H1 (cell line): ENCODE data around the gene DNAJB14. TPM values are rescaled to one million over a fixed set of nuclear protein-coding genes. Genes with fewer than 3 reads are reported as not detected.

Experiments used
- CTCF ChIA-PET: fragments of 300-600 bp; sonication (Branson Sonifier 250); formaldehyde crosslinking; loops from one replicate; lab custom pipeline; 2021; ENCODE audit not compliant: partially characterized antibody; lab: Charles Lee
- POLR2A ChIA-PET: fragments of 300-600 bp; sonication (Branson Sonifier 250); formaldehyde crosslinking; loops from one replicate; lab custom pipeline; 2021; ENCODE audit warnings: inconsistent platforms; ENCODE audit not compliant: partially characterized antibody; lab: Charles Lee
- DNase-seq, 2 experiments: peaks; one replicate each; pipeline versions ENCODE4 v3.0.0 to v3.0.0-alpha.2; 2010 to 2022; ENCODE audit warnings: low spot score in 2 of 2, low read depth in 1 of 2, mixed read lengths in 1 of 2
- FAIRE-seq: peaks from 2 replicates; lab custom pipeline; 2011; peaks lifted over from hg19 to GRCh38; lab: Jason Lieb, UNC
- H2AFZ ChIP-seq: 2 replicates; pipeline ENCODE4 v1.8.1; 2012; ENCODE audit warnings: low read length, inconsistent platforms
- H2AK5ac ChIP-seq: 2 replicates; pipeline ENCODE4 v1.6.1; 2013; ENCODE audit warnings: low read depth, low read length
- H2BK120ac ChIP-seq: replicated peaks from 2 replicates; pipeline ENCODE3; 2013; ENCODE audit warnings: low read depth, low read length, inconsistent platforms
- H2BK12ac ChIP-seq: 2 replicates; pipeline ENCODE4 v1.6.1; 2013; ENCODE audit warnings: low read depth, low read length
- H2BK15ac ChIP-seq: 2 replicates; pipeline ENCODE4 v1.6.1; 2013; ENCODE audit warnings: low read length
- H2BK20ac ChIP-seq: 2 replicates; pipeline ENCODE4 v1.6.1; 2013; ENCODE audit warnings: low read length
- H2BK5ac ChIP-seq: 2 replicates; pipeline ENCODE4 v1.6.1; 2013; ENCODE audit warnings: low read depth, low read length
- H3K14ac ChIP-seq: 2 replicates; pipeline ENCODE4 v1.6.1; 2013; ENCODE audit warnings: inconsistent platforms; ENCODE audit not compliant: insufficient read length
- H3K18ac ChIP-seq: 2 replicates; pipeline ENCODE4 v1.6.1; 2013; ENCODE audit warnings: low read length; ENCODE audit errors: extremely low read depth
- H3K23ac ChIP-seq: 2 replicates; pipeline ENCODE4 v1.6.1; 2013; ENCODE audit warnings: inconsistent platforms; ENCODE audit not compliant: insufficient read length
- H3K23me2 ChIP-seq: 2 replicates; pipeline ENCODE4 v1.6.1; 2013; ENCODE audit warnings: low read depth, low read length
- H3K27ac ChIP-seq: 2 replicates; pipeline ENCODE4 v1.6.1; 2011; ENCODE audit warnings: low read depth, low read length, inconsistent platforms
- H3K27me3 ChIP-seq, 4 experiments: replicated peaks in 1 of 4; 1 replicate in 1 of 4; 2 replicates in 3 of 4; pipeline versions ENCODE4 v1.6.1 to v1.8.1; 2011 to 2013; ENCODE audit warnings: low read length in 3 of 4, mild to moderate bottlenecking in 3 of 4, inconsistent platforms in 2 of 4, mixed read lengths in 2 of 4, moderate library complexity in 1 of 4; ENCODE audit not compliant: control insufficient read depth in 3 of 4, insufficient read depth in 3 of 4; ENCODE audit errors: extremely low read depth in 1 of 4
- H3K36me3 ChIP-seq, 4 experiments: 2 replicates each; pipeline versions ENCODE4 v1.6.1 to v1.8.1; 2011 to 2013; ENCODE audit warnings: mild to moderate bottlenecking in 4 of 4, low read length in 3 of 4, moderate library complexity in 2 of 4, control low read depth in 1 of 4, inconsistent platforms in 1 of 4; ENCODE audit not compliant: insufficient read depth in 4 of 4, control insufficient read depth in 2 of 4
- H3K4ac ChIP-seq: replicated peaks from 2 replicates; pipeline ENCODE3; 2013; ENCODE audit warnings: low read length, low read depth, mixed read lengths, inconsistent platforms; ENCODE audit not compliant: insufficient read length
- H3K4me1 ChIP-seq, 4 experiments: replicated peaks in 1 of 4; 1 replicate in 1 of 4; 2 replicates in 3 of 4; pipeline versions ENCODE4 v1.6.1 to v1.8.1; 2011 to 2013; ENCODE audit warnings: low read length in 3 of 4, inconsistent platforms in 2 of 4, mixed read lengths in 1 of 4; ENCODE audit not compliant: insufficient read depth in 4 of 4, control insufficient read depth in 3 of 4
- H3K4me2 ChIP-seq, 2 experiments: 2 replicates each; pipeline versions ENCODE4 v1.6.1 to v1.8.1; 2011 to 2013; ENCODE audit warnings: low read depth in 2 of 2, low read length in 2 of 2, control low read depth in 1 of 2, inconsistent platforms in 1 of 2, mild to moderate bottlenecking in 1 of 2; ENCODE audit not compliant: insufficient read depth in 1 of 2
- H3K4me3 ChIP-seq, 4 experiments: fragments of 200-600, 300-600 bp in 1 of 4; sonication (generic), shearing (Covaris generic), sonication (Bioruptor Twin) in 1 of 4; 2 replicates each; pipeline versions ENCODE4 v1.5.1 to v1.8.1; 2011 to 2016; ENCODE audit warnings: low read length in 4 of 4, low read depth in 3 of 4, control low read depth in 2 of 4, inconsistent platforms in 2 of 4, mild to moderate bottlenecking in 2 of 4, mixed read lengths in 1 of 4, moderate library complexity in 1 of 4; ENCODE audit not compliant: insufficient read depth in 2 of 4; ENCODE audit errors: extremely low read depth in 1 of 4
- H3K56ac ChIP-seq: replicated peaks from 2 replicates; pipeline ENCODE3; 2013; ENCODE audit warnings: low read depth, mild to moderate bottlenecking, mixed read lengths, low read length, inconsistent platforms; ENCODE audit not compliant: insufficient read length
- H3K79me1 ChIP-seq: 2 replicates; pipeline ENCODE4 v1.6.1; 2013; ENCODE audit warnings: low read depth, low read length, control low read depth
- H3K79me2 ChIP-seq, 2 experiments: 2 replicates each; pipeline versions ENCODE4 v1.6.1 to v1.8.1; 2012 to 2013; ENCODE audit warnings: low read length in 2 of 2, mild to moderate bottlenecking in 2 of 2, inconsistent platforms in 1 of 2; ENCODE audit not compliant: insufficient read depth in 2 of 2, control insufficient read depth in 1 of 2
- H3K9ac ChIP-seq, 4 experiments: replicated peaks in 1 of 4; 1 replicate in 1 of 4; 2 replicates in 3 of 4; pipeline versions ENCODE4 v1.6.1 to v1.8.1; 2011 to 2013; ENCODE audit warnings: low read depth in 3 of 4, low read length in 3 of 4, control low read depth in 2 of 4, mild to moderate bottlenecking in 2 of 4, moderate library complexity in 2 of 4, inconsistent platforms in 1 of 4; ENCODE audit errors: extremely low read depth in 1 of 4
- H3K9me3 ChIP-seq, 2 experiments: 2 replicates each; pipeline versions ENCODE4 v1.6.1 to v1.8.1; 2012 to 2013; ENCODE audit warnings: mild to moderate bottlenecking in 2 of 2, moderate library complexity in 2 of 2, control low read depth in 1 of 2, inconsistent platforms in 1 of 2, low read depth in 1 of 2, low read length in 1 of 2, mixed read lengths in 1 of 2; ENCODE audit not compliant: insufficient read depth in 2 of 2
- H4K20me1 ChIP-seq, 2 experiments: replicated peaks in 1 of 2; 2 replicates each; pipeline versions ENCODE3 to v1.8.1; 2011 to 2013; ENCODE audit warnings: inconsistent platforms in 2 of 2, low read length in 2 of 2, mild to moderate bottlenecking in 1 of 2; ENCODE audit not compliant: insufficient read depth in 2 of 2, control insufficient read depth in 1 of 2
- H4K5ac ChIP-seq: 2 replicates; pipeline ENCODE4 v1.6.1; 2013; ENCODE audit warnings: low read length, low read depth, mixed read lengths, inconsistent platforms; ENCODE audit not compliant: insufficient read length
- H4K8ac ChIP-seq: 2 replicates; pipeline ENCODE4 v1.8.0; 2013; ENCODE audit warnings: mild to moderate bottlenecking, moderate library complexity, low read length, inconsistent platforms; ENCODE audit not compliant: insufficient read depth; ENCODE audit errors: extremely low read depth
- H4K91ac ChIP-seq: replicated peaks from 2 replicates; pipeline ENCODE3; 2013; ENCODE audit warnings: low read length, mixed read lengths, inconsistent platforms; ENCODE audit not compliant: insufficient read length
- BACH1 ChIP-seq: IDR thresholded peaks from 2 replicates; pipeline ENCODE4 v1.6.1; 2012; ENCODE audit warnings: low read length, improper control_type of control experiment
- BCL11A ChIP-seq, 2 experiments: IDR thresholded peaks; one replicate each; pipeline ENCODE4 v1.6.1; 2011; ENCODE audit warnings: low read depth in 2 of 2, low read length in 2 of 2, mild to moderate bottlenecking in 2 of 2
- CHD2 ChIP-seq: IDR thresholded peaks from 2 replicates; pipeline ENCODE4 v1.6.1; 2012; ENCODE audit warnings: low read length, improper control_type of control experiment
- HDAC6 ChIP-seq: IDR thresholded peaks from one replicate; pipeline ENCODE4 v1.7.1; 2012; ENCODE audit warnings: low read depth, mild to moderate bottlenecking, inconsistent platforms, low read length, moderate library complexity
- POLR2AphosphoS5 ChIP-seq: IDR thresholded peaks from 2 replicates; pipeline ENCODE4 v1.6.1; 2011; ENCODE audit warnings: low read depth, low read length
- RAD21 ChIP-seq, 2 experiments: IDR thresholded peaks in 1 of 2; conservative IDR thresholded peaks in 1 of 2; 2 replicates each; pipeline ENCODE4 v1.6.1; 2011; ENCODE audit warnings: low read depth in 2 of 2, low read length in 2 of 2, improper control_type of control experiment in 1 of 2, inconsistent platforms in 1 of 2, mild to moderate bottlenecking in 1 of 2, moderate library complexity in 1 of 2
- RFX5 ChIP-seq: IDR thresholded peaks from 2 replicates; pipeline ENCODE4 v1.6.1; 2011; ENCODE audit warnings: low read depth, low read length, improper control_type of control experiment, borderline replicate concordance
- RXRA ChIP-seq: IDR thresholded peaks from 2 replicates; pipeline ENCODE4 v1.6.1; 2011; ENCODE audit warnings: low read depth, mild to moderate bottlenecking, low read length, moderate library complexity; ENCODE audit not compliant: insufficient read depth
- WGBS, 2 experiments: shearing (Covaris generic) in 1 of 2; methylation state at CpG; one replicate each; pipeline versions ENCODE4 v1.1.6 to v1.1.7; 2013 to 2015; ENCODE audit warnings: low lambda C conversion rate in 2 of 2, mixed read lengths in 2 of 2, inconsistent platforms in 1 of 2, low coverage in 1 of 2, missing lambda C conversion rate in 1 of 2; ENCODE audit not compliant: insufficient replicate concordance in 2 of 2, insufficient coverage in 1 of 2, insufficient read length in 1 of 2; ENCODE audit errors: extremely low coverage in 1 of 2, missing lambda C conversion rate in 1 of 2; 5-methylcytosine and 5-hydroxymethylcytosine counted together
- polyA plus RNA-seq, 7 experiments: library from polyadenylated mRNA; depleted of rRNA in 3 of 7; stranded (reverse) in 5 of 7; unstranded in 2 of 7; fragments of >200 nt in 5 of 7; fragments of 200-250 nt in 2 of 7; gene quantifications; 1 replicate in 5 of 7; 2 replicates in 1 of 7; 4 replicates in 1 of 7; pipeline versions ENCODE4 v1.2.1 to v1.2.3, GENCODE V29; 2011 to 2013; ENCODE audit warnings: missing spikeins in 2 of 7, mixed read lengths in 2 of 7
- total RNA-seq: library from RNA; stranded (reverse); fragmentation: NEBNext Ultra II Directional; extraction: Animal tissue kit (Norgen Biotek cat#: 25700); gene quantifications from 2 replicates; pipeline ENCODE4 v1.2.1, GENCODE V29; 2021
- TF ChIP-seq, protein P1 (sequence below): IDR thresholded peaks from 2 replicates; pipeline ENCODE4 v1.6.1; 2012; ENCODE audit warnings: inconsistent platforms
- TF ChIP-seq, protein P2 (sequence below): IDR thresholded peaks from 2 replicates; pipeline ENCODE4 v1.6.1; 2012; ENCODE audit warnings: low read length, inconsistent platforms

The DNAJB14 gene
- total and polyA plus RNA-seq, 2 of the 8 experiments (the other 6 are each of a cell fraction or from before 2014, with no cell fraction given), result 3.4 to 35.4 TPM

DNA sequence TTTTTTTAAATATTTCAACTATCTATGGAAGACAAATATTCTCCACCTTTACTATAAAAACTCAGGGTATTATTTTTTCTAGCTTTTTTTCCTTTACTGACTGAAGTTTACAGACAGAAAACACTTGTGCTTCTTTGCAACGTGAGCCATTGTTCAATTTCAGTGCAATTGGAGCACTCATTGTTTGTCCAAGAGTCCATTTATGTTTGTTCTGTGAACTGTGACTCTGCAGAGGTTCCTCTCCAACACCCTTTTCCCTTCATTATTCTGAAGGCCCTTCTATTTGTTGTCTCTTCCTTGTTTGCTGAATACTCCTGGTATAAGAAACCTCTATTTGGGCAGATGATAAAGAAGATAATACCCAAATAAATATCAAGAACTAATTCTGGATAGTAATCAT lies 92.4 kb downstream of the DNAJB14 start:
- Histone ChIP-seq H4K91ac (no peak overlapping the region), H3K4me3 (no peak overlapping the region), H2BK120ac (no peak overlapping the region), H3K4ac (no peak overlapping the region), H3K18ac (no peak overlapping the region), H3K14ac (no peak overlapping the region), H3K79me1 (no peaks in the 10 kb centered on the region), H2AK5ac (no peak overlapping the region), H3K4me2 (no peak overlapping the region), H3K27me3 (no peaks in the 10 kb centered on the region), H2BK20ac (no peak overlapping the region), H3K4me1 (peaks cover 0 to 5% (median 0%) of the 10 kb centered on the region in 4 experiments; a peak in 1 of 7 replicates), H3K56ac (no peak overlapping the region), H4K8ac (no peak overlapping the region), H3K27ac (no peak overlapping the region), H3K23ac (no peak overlapping the region), H2BK15ac (no peak overlapping the region), H3K36me3 (no peaks in the 10 kb centered on the region), H4K20me1 (no peaks in the 10 kb centered on the region), H3K23me2 (no peaks in the 10 kb centered on the region; the same call in 1 of the 2 replicates), H2AFZ (no peak overlapping the region), H2BK12ac (no peak overlapping the region), H3K9me3 (no peaks in the 10 kb centered on the region), H4K5ac (no peak overlapping the region), H2BK5ac (no peak overlapping the region), H3K9ac (no peak overlapping the region), H3K79me2 (no peaks in the 10 kb centered on the region)
- TF ChIP-seq BCL11A (IDR thresholded peaks at IDR 0.05; ENCODE audit: low read depth in 2 of 2, low read length in 2 of 2), result no peak
- TF ChIP-seq RAD21 (IDR thresholded peaks at IDR 0.05 in 1 of 2, conservative IDR thresholded peaks at IDR 0.05 in 1 of 2; ENCODE audit: low read depth in 2 of 2, low read length in 2 of 2), result no peak
- TF ChIP-seq RXRA, result no peak
- no peak for TF ChIP-seq POLR2AphosphoS5
- TF ChIP-seq BACH1, result no peak
- TF ChIP-seq RFX5, result no peak
- no peak for TF ChIP-seq HDAC6
- TF ChIP-seq, protein P1, sequence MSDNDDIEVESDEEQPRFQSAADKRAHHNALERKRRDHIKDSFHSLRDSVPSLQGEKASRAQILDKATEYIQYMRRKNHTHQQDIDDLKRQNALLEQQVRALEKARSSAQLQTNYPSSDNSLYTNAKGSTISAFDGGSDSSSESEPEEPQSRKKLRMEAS, result no peak
- TF ChIP-seq, protein P2, sequence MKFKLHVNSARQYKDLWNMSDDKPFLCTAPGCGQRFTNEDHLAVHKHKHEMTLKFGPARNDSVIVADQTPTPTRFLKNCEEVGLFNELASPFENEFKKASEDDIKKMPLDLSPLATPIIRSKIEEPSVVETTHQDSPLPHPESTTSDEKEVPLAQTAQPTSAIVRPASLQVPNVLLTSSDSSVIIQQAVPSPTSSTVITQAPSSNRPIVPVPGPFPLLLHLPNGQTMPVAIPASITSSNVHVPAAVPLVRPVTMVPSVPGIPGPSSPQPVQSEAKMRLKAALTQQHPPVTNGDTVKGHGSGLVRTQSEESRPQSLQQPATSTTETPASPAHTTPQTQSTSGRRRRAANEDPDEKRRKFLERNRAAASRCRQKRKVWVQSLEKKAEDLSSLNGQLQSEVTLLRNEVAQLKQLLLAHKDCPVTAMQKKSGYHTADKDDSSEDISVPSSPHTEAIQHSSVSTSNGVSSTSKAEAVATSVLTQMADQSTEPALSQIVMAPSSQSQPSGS, result no peak
- TF ChIP-seq CHD2, result no peak
- CTCF ChIA-PET, result interaction anchor here (1.8 kb wide), 1 partner anchor 42 kb away, joined by 5 read pairs; no protein-coding TSS in a partner anchor
- 84% methylated on average over 1 of the region's 1 CpG; no CpG with 5 or more reads in 1 of the 2 experiments for WGBS, 2 experiments
- POLR2A ChIA-PET, result no interaction called here
- FAIRE-seq, result no peak
- DNase-seq, result no peak
